Bone marrow (tissue), 2 donors: Measurements from ENCODE around the gene ZER1.
"Not testable (repeated sequence)": the region's sequence is repeated elsewhere in the genome, so short reads cannot be mapped to it uniquely, and the experiment has no call there.

Experiments used
- DNase-seq, 2 donors: peaks; one replicate each; lab custom pipeline; 2025; lab: John Stamatoyannopoulos, UW

Gene ZER1

DNA sequence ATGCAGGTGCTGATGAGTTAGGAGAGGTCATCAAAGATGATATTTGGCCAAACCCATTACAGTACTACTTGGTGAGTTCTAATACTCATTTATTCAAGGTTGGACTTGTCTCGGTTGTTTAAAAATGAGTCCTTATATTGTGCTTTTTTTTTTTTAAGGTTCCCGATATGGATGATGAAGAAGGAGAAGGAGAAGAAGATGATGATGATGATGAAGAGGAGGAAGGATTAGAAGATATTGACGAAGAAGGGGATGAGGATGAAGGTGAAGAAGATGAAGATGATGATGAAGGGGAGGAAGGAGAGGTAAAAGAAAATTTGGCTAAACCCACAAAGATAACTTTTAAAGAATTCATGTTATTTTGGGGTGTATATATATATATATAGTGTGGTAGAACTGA lies 78.0 kb downstream of the ZER1 start:
- not testable (repeated sequence) for DNase-seq

DNA sequence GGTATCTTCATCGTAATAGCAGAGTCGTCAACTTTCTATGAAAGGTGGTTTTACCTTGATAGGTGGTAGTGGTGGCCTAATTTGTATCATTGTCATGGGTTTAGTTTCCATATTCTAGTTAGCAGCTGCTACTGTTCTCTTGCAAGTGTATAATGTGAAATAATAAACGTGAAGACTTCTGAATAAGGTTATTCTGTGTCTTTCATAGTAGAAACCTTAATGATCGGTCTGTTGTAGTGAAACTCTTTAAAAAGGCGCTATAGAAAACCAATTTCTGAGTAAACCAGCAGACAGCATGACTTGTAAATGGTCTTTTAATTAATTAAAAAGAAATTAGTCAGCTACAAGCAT lies 81.1 kb downstream of the ZER1 start:
- no peak for DNase-seq

DNA sequence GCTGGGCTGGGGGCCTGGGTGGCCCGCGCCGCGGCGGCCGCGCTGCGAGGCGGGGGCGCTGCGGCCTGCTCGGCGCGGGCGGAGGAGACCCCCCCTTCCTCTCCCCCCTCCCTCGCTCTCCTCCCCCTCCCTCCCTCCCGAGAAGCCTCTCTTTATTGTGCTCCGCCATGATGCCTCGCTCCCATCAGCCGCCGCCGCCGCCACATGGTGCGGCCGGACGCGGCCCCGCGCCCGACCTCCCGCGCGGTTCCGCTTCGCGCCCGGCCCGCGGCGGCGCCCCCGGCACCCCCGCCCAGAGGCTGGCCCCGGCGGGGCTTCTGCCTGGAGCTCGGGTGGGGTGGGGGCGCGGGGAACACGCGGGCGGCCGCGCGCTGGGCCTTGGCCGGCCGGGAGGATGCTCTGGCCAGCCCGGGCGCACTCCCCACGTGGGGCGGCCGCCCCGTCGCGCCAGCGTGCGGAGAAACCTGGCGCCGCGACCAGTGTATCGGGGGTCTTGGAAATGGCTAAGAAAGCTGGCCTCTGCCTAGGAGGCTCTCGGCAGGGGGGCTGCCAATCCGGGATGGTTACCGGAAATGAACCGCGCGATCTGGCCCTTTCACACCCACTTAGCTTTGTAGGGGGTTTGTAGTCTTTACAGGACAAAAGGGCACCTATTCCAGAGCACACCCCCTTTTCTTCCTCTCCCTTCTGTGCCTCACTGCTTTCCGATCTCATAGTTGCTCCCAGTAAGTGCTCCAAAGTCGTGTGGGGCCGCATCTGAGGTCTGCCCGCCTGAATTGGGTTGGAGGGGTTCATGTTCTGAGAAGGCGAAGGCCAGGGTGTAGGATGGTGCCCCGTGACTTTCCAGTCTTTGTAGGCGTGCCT lies 81.7 kb downstream of the ZER1 start:
- DNase-seq, result peak in 1 of 2 donors; percentile 16

DNA sequence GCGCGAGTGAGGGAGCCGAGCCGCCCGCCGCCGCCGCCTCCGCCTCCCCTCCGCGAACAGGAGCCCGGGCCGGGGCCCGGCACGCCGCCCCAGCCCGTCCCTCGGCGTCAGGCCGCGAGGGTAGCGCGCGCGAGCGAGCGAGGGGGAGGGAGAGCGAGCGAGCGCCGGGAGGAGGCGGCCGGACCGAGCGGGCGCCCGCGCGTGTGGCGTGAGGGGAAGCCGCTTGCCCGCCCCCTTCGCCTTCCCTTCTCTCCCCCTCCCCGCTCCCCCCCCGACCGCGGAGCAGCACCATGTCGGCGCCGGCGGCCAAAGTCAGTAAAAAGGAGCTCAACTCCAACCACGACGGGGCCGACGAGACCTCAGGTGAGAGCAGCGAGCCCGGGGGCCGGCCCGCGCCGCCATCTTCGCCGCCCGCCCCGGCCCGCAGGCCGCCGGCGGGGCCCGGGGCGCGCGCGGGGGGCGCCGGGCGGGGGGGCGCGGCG lies 82.4 kb downstream of the ZER1 start:
- DNase-seq, result peak in 1 of 2 donors; percentile 85

DNA sequence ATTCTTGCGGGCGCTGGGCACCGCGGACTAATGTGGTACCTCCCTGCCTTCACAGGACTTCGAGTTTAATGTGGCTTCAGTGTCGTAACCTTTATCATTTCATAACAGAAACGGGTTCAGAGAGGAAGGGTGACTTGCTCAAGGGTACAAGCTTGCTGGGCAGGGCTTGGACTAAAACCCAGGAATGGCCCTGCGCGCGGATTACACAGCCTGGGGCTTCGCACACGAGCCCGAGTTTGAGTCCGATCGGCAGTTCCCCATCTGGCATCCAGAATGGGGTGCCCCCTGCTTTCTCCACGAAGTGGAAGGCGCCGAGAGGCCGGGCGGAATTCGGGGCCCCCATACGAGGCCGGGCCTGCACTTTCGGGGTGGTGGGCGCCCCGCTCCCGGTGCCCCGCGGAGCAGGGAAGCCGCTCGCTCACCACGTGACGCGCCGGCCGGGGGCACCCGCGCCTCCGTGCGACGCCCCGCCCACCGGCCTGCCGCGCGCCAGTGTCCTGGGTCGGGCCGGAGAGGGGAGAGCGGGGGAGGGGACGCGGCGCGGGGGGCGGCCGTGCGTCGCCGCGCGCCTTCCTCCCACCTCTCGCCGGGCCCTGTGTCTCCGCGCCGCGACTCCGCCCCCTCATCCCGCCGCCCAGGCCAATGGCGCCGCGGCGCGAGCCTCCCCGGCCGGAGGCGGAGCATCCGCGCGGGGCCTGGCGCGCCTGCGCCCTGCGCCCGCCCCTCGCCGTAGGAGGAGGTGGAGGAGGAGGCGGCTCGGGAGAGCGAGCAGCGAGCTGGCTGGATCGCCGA lies 83.0 kb downstream of the ZER1 start, which contains the start of gene SET:
Gene SET, plus strand, starts transcription at position 722 of the 792 bp plus-strand sequence. CDS start 361 bp downstream, outside the sequence.
- DNase-seq, result peak; percentile 85 to 89

DNA sequence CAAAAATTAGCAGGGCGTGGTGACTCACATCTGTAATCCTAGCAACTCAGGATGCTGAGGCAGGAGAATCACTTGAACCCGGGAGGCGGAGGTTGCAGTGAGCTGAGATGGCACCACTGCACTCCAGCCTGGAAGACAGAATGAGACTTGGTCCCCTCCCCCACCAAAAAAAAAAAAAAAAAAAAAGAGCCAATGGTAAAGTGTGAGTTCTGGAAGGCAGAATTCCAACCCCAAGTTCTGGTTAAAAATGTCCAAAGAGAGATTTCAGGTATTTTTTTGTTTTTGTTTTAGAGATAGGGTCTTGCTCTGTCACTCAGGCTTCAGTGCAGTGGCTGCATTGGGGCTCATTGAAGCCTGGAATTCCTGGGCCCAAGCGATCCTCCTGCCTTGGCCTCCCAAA lies 84.3 kb downstream of the ZER1 start:
- DNase-seq, result no peak

DNA sequence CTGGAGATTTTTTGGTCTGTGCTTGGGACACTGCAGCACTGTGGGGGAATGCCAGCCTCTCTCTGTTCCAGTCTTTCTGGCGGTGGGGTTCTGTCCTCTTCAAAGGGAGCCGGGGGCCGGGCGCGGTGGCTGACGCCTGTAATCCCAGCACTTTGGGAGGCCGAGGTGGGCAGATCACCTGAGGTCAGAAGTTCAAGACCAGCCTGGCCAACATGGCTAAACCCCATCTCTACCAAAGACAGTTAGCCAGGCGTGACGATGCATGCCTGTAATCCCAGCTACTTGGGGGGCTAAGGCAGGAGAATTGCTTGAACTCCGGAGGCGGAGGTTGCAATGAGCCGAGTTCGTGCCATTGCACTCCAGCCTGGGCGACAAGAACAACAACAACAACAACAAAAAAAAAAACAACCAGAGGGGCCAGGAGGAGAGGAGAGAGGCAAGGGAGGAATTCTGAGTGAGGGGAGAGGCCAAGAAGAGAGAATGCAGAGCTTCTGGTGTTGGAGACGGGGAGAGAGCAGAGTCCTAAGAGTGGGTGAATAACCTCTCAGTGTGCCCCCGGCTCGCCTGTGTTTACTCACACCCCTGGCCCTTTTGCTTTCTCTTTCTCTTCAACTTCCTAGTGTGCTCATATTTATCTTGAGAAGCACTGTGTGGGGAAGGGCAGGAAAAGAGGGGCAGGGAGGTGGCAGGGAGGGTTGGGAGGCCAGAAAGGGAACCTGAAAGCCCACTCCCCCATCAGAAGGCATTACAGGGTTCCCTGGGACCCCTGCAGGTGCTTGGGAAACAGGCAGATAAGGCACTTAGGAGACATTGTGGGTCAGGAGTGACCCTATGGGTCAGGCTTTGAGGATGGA lies 85.9 kb downstream of the ZER1 start:
- DNase-seq, result peak in 1 of 2 donors; percentile 81

DNA sequence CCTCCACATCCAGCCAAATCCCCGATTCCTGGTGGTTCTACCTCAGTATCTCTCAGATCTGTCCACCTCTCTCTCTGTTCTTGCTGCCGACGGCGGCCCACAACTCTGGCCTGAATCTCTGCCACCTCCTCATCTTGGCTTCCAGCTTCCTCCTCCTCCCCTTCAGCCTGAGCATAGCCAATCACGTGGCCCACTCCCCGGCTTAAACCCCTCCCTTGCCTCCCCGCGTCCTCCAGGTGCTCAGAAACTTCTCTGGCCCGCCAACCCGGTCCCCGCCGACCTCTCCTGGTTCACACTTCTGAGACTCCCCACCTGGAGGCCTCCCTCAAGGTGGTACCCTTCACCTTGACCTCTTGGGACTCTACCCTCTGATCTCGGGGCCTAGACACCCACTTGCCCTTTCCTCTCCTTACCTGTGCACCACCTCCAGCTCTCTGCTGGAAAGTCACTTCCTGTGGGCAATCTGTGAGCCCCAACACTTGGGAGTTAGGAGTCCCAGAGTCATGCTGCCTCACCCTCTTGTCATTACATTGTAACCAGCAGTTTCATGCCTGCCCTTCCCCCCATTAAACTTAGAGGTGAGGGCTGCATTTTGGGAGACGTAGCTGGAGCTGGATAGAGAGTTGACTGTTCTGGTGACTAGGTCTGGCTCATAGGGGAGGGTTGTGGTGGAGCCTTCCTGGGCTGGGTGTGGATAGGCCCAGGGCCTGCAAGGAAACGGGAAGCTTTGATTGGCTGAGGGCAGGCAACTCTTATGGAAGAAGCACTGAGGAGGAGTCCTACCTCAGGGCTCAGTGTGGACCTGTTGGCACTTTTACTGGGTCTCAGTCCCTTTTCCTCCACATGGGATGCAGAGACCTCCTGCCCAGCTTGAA lies 87.2 kb downstream of the ZER1 start:
- DNase-seq, result peak; percentile 27 to 49

DNA sequence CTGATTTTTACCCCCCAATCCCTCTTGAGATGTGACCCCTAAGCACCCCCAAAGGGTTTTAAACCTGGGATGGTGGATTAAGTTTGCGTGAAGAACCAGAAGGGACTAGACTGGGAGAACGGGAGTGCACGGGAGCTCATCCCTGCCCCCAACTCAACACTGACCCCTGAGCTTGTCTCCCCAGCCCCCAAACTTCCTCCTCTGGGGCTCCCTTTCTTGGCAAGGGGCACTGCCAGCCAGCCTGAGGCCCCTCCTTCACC lies 87.7 kb downstream of the ZER1 start:
- DNase-seq, result no peak

DNA sequence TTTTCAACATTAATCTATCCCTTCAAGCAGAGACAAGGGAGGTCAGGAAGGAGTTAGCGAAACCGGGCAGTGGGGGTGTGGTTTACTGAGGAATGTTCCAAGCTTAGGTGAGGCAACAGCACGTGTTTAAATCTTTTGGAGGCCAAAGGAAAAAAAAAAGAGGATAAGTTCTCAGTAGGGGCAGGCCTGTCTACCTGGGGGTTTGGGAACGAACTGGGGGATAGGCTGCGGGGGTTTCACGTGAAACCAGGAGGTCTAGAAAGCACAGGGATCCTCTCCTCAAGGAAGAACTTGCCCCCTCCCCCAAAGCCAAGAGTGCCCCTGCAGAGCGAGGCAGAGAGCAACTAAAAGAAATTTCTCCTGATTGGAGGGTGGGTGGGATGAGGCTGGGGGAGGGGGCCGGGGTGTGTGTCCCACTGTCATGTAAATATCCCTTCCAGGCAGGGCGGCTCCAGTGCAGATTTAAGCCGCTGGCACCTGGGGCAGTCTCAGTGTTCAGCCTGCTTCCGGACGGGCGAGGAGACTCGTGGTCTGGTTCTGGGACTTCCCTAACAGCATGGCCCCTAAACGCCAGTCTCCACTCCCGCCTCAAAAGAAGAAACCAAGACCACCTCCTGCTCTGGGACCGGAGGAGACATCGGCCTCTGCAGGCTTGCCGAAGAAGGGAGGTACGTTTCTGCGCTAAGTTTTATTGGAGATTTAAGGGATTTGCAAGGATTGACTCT lies 88.2 kb downstream of the ZER1 start:
- no peak for DNase-seq
